Adrenal gland (tissue), 5 donors: ENCODE data around the gene ALOX15B.

Source experiments
- CTCF ChIP-seq, 6 experiments: fragments of 450-650 bp in 4 of 6; fragments of 200-600 bp in 2 of 6; sonication (generic) in 1 of 6; IDR thresholded peaks; 1 replicate in 5 of 6; 2 replicates in 1 of 6; pipeline versions ENCODE4 v1.5.1 to v1.8.0; 2016 to 2021; ENCODE audit warnings: antibody characterized with exemption in 6 of 6, mild to moderate bottlenecking in 2 of 6, moderate library complexity in 1 of 6
- POLR2A ChIP-seq, 2 donors: fragments of 450-650 bp; IDR thresholded peaks; one replicate each; pipeline ENCODE4 v1.6.1; 2017; ENCODE audit warnings: antibody characterized with exemption in 2 of 2, mild to moderate bottlenecking in 2 of 2, moderate library complexity in 1 of 2
- donor health status: DM: no; HTN: no; CAD: no.

GRCh38 chr17:8072729-8073461 is 34.0 kb downstream of the ALOX15B start:
- no peak for TF ChIP-seq POLR2A (IDR thresholded peaks at IDR 0.05)
- TF ChIP-seq CTCF (IDR thresholded peaks at IDR 0.05): no peak
